Osteocyte (in vitro differentiated cells): Measurements from ENCODE around the gene CRABP1. TPM values are rescaled to one million over a fixed set of nuclear protein-coding genes. Genes with fewer than 3 reads are reported as not detected.

Experiments used
- DNase-seq: peaks from one replicate; pipeline ENCODE4 v3.0.0; 2021; ENCODE audit warnings: mixed read lengths; ENCODE audit not compliant: unreplicated experiment; ENCODE audit errors: extremely low spot score
- H3K27ac Mint-ChIP-seq: one replicate; pipeline ENCODE4 v1.8.0; 2021; ENCODE audit warnings: mild to moderate bottlenecking, mixed read lengths; ENCODE audit not compliant: unreplicated experiment
- H3K27me3 Mint-ChIP-seq: one replicate; pipeline ENCODE4 v1.8.0; 2021; ENCODE audit warnings: mixed read lengths; ENCODE audit not compliant: unreplicated experiment
- H3K36me3 Mint-ChIP-seq: one replicate; pipeline ENCODE4 v1.8.0; 2021; ENCODE audit warnings: mixed read lengths; ENCODE audit not compliant: unreplicated experiment
- H3K4me1 Mint-ChIP-seq: one replicate; pipeline ENCODE4 v1.8.0; 2021; ENCODE audit warnings: mixed read lengths; ENCODE audit not compliant: unreplicated experiment
- H3K4me3 Mint-ChIP-seq: one replicate; pipeline ENCODE4 v1.8.0; 2021; ENCODE audit warnings: mild to moderate bottlenecking, moderate library complexity, mixed read lengths; ENCODE audit not compliant: unreplicated experiment
- H3K9me3 Mint-ChIP-seq: one replicate; pipeline ENCODE4 v1.8.0; 2021; ENCODE audit warnings: mixed read lengths; ENCODE audit not compliant: unreplicated experiment
- CTCF ChIP-seq: fragments of 200-600 bp; sonication (generic); IDR thresholded peaks from 2 replicates; pipeline ENCODE4 v1.5.0; 2021; ENCODE audit warnings: antibody characterized with exemption, mild to moderate bottlenecking, moderate library complexity
- total RNA-seq: library from RNA; stranded (reverse); gene quantifications from 2 replicates; pipeline ENCODE4 v1.2.1, GENCODE V29; 2021

The CRABP1 gene
- total RNA-seq, 1 donor from 2014 or later, result 5.2 TPM

- TF ChIP-seq CTCF, result no peak
- Mint-ChIP-seq H3K9me3 (no peaks in the 10 kb centered on the region), H3K27ac (no peak overlapping the region), H3K4me1 (peaks cover 8% of the 10 kb centered on the region), H3K4me3 (no peak overlapping the region), H3K27me3 (peaks cover 26% of the 10 kb centered on the region), H3K36me3 (no peaks in the 10 kb centered on the region)
- DNase-seq, result no peak
These were observed 18.1 kb downstream of the CRABP1 start for GRCh38 chr15:78358102-78358870.

GRCh38 chr15:78359041-78359808 lies 19.1 kb downstream of the CRABP1 start:
- no peak for TF ChIP-seq CTCF
- no peak for DNase-seq
- no peak overlapping the region for H3K27ac Mint-ChIP-seq

GRCh38 chr15:78360367-78360801 lies 20.2 kb downstream of the CRABP1 start:
- Mint-ChIP-seq H3K4me3 (no peak overlapping the region), H3K9me3 (no peaks in the 10 kb centered on the region)

More at GRCh38 chr15:78359041-78359808, 19.1 kb downstream of the CRABP1 start:
- Mint-ChIP-seq H3K4me3 (no peak overlapping the region), H3K27me3 (peaks cover 26% of the 10 kb centered on the region), H3K4me1 (peaks cover 14% of the 10 kb centered on the region), H3K36me3 (no peaks in the 10 kb centered on the region), H3K9me3 (no peaks in the 10 kb centered on the region)

GRCh38 chr15:78360958-78361718 lies 21.0 kb downstream of the CRABP1 start:
- no peaks in the 10 kb centered on the region for H3K9me3 Mint-ChIP-seq
- peaks cover 24% of the 10 kb centered on the region for H3K4me1 Mint-ChIP-seq
- H3K36me3 Mint-ChIP-seq, result no peaks in the 10 kb centered on the region
- peaks cover 15% of the 10 kb centered on the region for H3K27me3 Mint-ChIP-seq
- no peak for DNase-seq
- no peak for TF ChIP-seq CTCF
- no peak overlapping the region for H3K4me3 Mint-ChIP-seq
- no peak overlapping the region for H3K27ac Mint-ChIP-seq

More at GRCh38 chr15:78360367-78360801, 20.2 kb downstream of the CRABP1 start:
- Mint-ChIP-seq H3K4me1 (peaks cover 20% of the 10 kb centered on the region), H3K36me3 (no peaks in the 10 kb centered on the region), H3K27ac (no peak overlapping the region), H3K27me3 (peaks cover 18% of the 10 kb centered on the region)
- TF ChIP-seq CTCF, result no peak
- DNase-seq, result no peak
